Fibroblast of lung (primary cell): ENCODE measurements around the gene LYPD6B.

Experiments used
- CTCF ChIP-seq, 2 donors: IDR thresholded peaks in 1 of 2; conservative IDR thresholded peaks in 1 of 2; 1 replicate in 1 of 2; 2 replicates in 1 of 2; pipeline ENCODE4 v1.5.1; 2011 to 2012; ENCODE audit warnings: low read length in 2 of 2, control low read depth in 1 of 2, inconsistent platforms in 1 of 2, low read depth in 1 of 2, mild to moderate bottlenecking in 1 of 2
- EZH2 ChIP-seq: IDR thresholded peaks from 2 replicates; pipeline ENCODE4 v1.5.1; 2012; ENCODE audit warnings: low read length, control low read depth, mild to moderate bottlenecking; ENCODE audit errors: missing control alignments

- no peak for TF ChIP-seq CTCF (conservative IDR thresholded peaks at IDR 0.05 in 1 of 2, IDR thresholded peaks at IDR 0.05 in 1 of 2; ENCODE audit: low read depth in 1 of 2, low read length in 2 of 2)
- no peak for TF ChIP-seq EZH2
Measured at GRCh38 chr2:149236410-149236809, 197.9 kb downstream of the LYPD6B start.
